Lower leg skin (tissue), 3 donors: Measurements from ENCODE around the gene METTL25.

Experiments
- CTCF ChIP-seq, 3 donors: fragments of 450-650 bp; IDR thresholded peaks; one replicate each; pipeline ENCODE4 v1.5.1; 2016; ENCODE audit warnings: antibody characterized with exemption in 3 of 3, mild to moderate bottlenecking in 3 of 3, moderate library complexity in 2 of 3
- POLR2A ChIP-seq, 2 donors: fragments of 450-650 bp; IDR thresholded peaks; one replicate each; pipeline ENCODE4 v1.6.1; 2016 to 2017; ENCODE audit warnings: antibody characterized with exemption in 2 of 2, mild to moderate bottlenecking in 1 of 2, moderate library complexity in 1 of 2

- TF ChIP-seq CTCF (IDR thresholded peaks at IDR 0.05) (no peak), POLR2A (IDR thresholded peaks at IDR 0.05) (no peak)
Observed at GRCh38 chr12:82481954-82482353, 123.6 kb downstream of the METTL25 start.
